ENCODE measurements around the gene DUSP3. TPM values are rescaled to one million over a fixed set of nuclear protein-coding genes. Genes with fewer than 3 reads are reported as not detected.

DUSP3 gene
- total RNA-seq, 4 donors from 2014 or later: 33.7 to 58.4 (median 36.8) TPM

DNA sequence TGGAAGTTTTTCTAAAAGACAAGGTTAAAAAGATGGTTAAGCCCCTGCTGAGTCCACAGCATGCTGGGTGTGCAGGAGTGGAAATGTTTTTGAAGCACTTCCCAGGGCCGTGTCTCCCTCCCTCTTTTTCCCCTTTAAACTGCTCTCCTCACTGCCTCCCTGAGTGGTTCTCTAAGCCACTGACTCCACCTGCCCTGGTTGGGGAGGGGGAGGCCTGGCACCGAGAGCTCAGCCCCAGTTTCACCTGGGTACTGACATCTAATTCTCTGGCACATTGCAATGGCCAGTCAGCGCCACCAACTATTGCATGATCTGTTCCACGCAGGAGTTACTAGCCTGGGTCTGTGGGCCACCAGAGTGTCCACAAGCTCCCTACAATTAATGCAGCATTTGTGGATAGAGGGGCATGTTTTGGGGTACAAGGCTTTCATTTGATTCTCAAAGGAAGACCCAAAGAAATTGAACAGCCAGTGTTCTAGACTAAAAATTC, 31.5 kb upstream of the DUSP3 start:
- H3K36me3 ChIP-seq: peaks cover 5 to 73% (median 14%) of the 10 kb centered on the region in 3 donors
- intact Hi-C loops (cut with DNase I): no loop called here
- H3K4me1 ChIP-seq: peaks cover 0 to 3% (median 0%) of the 10 kb centered on the region in 3 donors
- H3K4me3 ChIP-seq: no peak overlapping the region
- no peaks in the 10 kb centered on the region for H3K27me3 ChIP-seq
- TF ChIP-seq POLR2A (IDR thresholded peaks at IDR 0.05): no peak
- TF ChIP-seq, protein P1, sequence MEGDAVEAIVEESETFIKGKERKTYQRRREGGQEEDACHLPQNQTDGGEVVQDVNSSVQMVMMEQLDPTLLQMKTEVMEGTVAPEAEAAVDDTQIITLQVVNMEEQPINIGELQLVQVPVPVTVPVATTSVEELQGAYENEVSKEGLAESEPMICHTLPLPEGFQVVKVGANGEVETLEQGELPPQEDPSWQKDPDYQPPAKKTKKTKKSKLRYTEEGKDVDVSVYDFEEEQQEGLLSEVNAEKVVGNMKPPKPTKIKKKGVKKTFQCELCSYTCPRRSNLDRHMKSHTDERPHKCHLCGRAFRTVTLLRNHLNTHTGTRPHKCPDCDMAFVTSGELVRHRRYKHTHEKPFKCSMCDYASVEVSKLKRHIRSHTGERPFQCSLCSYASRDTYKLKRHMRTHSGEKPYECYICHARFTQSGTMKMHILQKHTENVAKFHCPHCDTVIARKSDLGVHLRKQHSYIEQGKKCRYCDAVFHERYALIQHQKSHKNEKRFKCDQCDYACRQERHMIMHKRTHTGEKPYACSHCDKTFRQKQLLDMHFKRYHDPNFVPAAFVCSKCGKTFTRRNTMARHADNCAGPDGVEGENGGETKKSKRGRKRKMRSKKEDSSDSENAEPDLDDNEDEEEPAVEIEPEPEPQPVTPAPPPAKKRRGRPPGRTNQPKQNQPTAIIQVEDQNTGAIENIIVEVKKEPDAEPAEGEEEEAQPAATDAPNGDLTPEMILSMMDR (IDR thresholded peaks at IDR 0.05): no peak
- H3K9me3 ChIP-seq: no peaks in the 10 kb centered on the region
- 57 to 84% methylated on average over 1 to 4 of the region's 4 CpGs for WGBS, 2 donors
- no peak overlapping the region for H3K27ac ChIP-seq
- DNase-seq: no peak

DNA sequence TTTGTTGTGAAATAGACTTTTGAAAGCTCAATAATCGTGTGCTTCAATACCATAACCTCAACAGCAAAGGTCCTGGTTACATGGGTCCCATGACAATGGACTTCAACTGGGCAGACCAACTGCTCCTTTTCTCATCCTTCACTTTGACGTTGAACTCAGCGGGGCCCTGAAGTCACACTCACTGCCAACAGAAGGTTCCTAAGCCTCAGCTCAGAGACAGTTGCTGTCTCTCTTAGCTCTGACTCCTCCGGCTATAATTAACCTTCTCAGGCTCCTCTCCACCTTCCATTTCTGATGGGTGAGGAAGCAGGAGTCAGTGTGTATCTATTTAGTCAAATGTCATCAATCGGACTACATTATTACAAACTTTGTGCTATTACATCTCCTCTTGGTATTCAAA, 30.3 kb upstream of the DUSP3 start:
- no peak for DNase-seq
- intact Hi-C loops (cut with DNase I): no loop called here
- no peak overlapping the region for H3K27ac ChIP-seq
- TF ChIP-seq POLR2A (IDR thresholded peaks at IDR 0.05): no peak
- TF ChIP-seq, protein P1 (IDR thresholded peaks at IDR 0.05): no peak
- no peaks in the 10 kb centered on the region for H3K27me3 ChIP-seq
- H3K4me3 ChIP-seq: no peak overlapping the region
- H3K4me1 ChIP-seq: no peaks in the 10 kb centered on the region
- no peaks in the 10 kb centered on the region for H3K9me3 ChIP-seq
- H3K36me3 ChIP-seq: peaks cover 5 to 62% (median 14%) of the 10 kb centered on the region in 3 donors
- WGBS, 2 donors: 90 to 95% methylated on average over 5 of the region's 5 CpGs

DNA sequence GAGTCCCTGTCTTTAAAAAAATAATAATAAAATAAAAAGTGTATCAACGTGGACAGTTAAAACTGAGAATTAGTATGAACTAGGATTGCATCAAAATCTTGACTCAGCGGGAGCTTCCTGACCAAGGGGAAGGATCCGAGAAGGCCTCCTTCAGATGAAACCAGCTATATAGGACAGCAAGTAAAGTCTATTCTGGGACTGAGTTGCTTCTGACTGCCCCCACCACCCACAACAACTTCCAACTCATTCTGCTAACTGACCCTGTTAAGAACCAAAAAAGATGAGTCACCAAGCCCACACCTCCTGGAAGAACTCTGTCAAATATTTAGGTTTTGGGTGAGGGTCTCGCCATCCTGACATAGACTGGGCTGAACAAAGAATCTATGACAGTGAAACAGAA, 29.3 kb upstream of the DUSP3 start:
- DNase-seq: no peak
- H3K27me3 ChIP-seq: no peaks in the 10 kb centered on the region
- H3K4me3 ChIP-seq: no peak overlapping the region
- peaks cover 0 to 51% (median 9%) of the 10 kb centered on the region in 3 donors for H3K36me3 ChIP-seq
- no peaks in the 10 kb centered on the region for H3K9me3 ChIP-seq
- no peaks in the 10 kb centered on the region for H3K4me1 ChIP-seq
- no peak for TF ChIP-seq POLR2A (IDR thresholded peaks at IDR 0.05)
- TF ChIP-seq, protein P1 (IDR thresholded peaks at IDR 0.05): no peak
- WGBS, 2 donors: 83 to 89% methylated on average over 4 of the region's 4 CpGs
- intact Hi-C loops (cut with DNase I): no loop called here
- no peak overlapping the region for H3K27ac ChIP-seq

DNA sequence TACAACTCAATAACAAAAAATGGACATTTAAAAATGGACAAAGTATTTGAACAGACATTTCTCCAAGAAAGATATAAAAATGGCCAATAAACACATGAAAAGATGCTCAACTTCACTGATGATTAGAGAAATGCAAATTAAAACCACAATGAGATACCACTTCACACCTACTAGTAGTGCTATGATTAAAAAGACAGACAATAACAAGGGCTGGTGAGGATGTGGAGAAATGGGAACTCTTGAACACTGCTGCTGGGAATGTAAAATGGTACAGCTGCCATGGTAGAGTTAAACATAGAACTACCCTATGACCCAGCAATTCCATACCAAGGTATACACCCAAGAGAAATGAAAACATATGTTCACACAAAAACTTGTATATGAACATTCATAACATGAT, 26.3 kb upstream of the DUSP3 start:
- Histone ChIP-seq H3K36me3 (peaks cover 0 to 39% (median 7%) of the 10 kb centered on the region in 3 donors), H3K27me3 (no peaks in the 10 kb centered on the region), H3K4me3 (no peak overlapping the region), H3K4me1 (no peaks in the 10 kb centered on the region), H3K27ac (no peak overlapping the region), H3K9me3 (no peaks in the 10 kb centered on the region)
- TF ChIP-seq, protein P1 (IDR thresholded peaks at IDR 0.05): no peak
- no peak for TF ChIP-seq POLR2A (IDR thresholded peaks at IDR 0.05)
- DNase-seq: no peak
- intact Hi-C loops (cut with DNase I): no loop called here

DNA sequence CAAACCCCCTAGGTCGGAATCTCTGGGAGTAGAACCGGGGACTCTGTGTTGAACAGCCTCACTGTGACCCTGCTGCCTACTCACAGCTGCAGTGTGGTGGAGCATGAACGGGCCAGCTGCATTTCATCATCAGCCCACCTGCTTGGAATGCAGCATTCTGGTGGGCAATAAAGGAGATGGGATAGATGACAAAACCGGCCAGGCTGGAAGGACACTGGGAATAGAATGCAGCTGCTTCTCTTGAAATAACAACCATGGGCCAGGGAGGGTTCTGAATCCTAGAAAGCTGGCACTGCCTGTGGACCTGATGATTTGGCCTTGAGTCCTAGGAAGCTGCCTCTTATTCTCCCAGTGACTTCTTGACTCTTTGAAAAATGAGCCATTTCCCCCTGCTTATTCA, 25.0 kb upstream of the DUSP3 start:
- intact Hi-C loops (cut with DNase I): no loop called here
- DNase-seq: no peak
- Histone ChIP-seq H3K27me3 (no peaks in the 10 kb centered on the region), H3K9me3 (no peaks in the 10 kb centered on the region), H3K36me3 (peaks cover 0 to 31% (median 4%) of the 10 kb centered on the region in 3 donors), H3K4me3 (no peak overlapping the region), H3K4me1 (no peaks in the 10 kb centered on the region), H3K27ac (no peak overlapping the region)
- TF ChIP-seq, protein P1 (IDR thresholded peaks at IDR 0.05): no peak
- no peak for TF ChIP-seq POLR2A (IDR thresholded peaks at IDR 0.05)
- 33 to 85% methylated on average over 1 to 3 of the region's 4 CpGs for WGBS, 2 donors

Measured in esophagus squamous epithelium (tissue), 5 donors.